Parathyroid adenoma (tissue), 2 donors: ENCODE results near the gene CYP1A2.

Experiments
- H2AFZ ChIP-seq: fragments of 300-600 bp; sonication (generic); one replicate; pipeline ENCODE4 v1.7.0; 2017; ENCODE audit warnings: antibody characterized with exemption, mild to moderate bottlenecking
- H3K27ac ChIP-seq: fragments of 300-600 bp; sonication (generic); one replicate; pipeline ENCODE4 v1.7.0; 2017
- H3K27me3 ChIP-seq: fragments of 300-600 bp; sonication (generic); one replicate; pipeline ENCODE4 v1.7.0; 2017; ENCODE audit warnings: low read length; ENCODE audit not compliant: control insufficient read depth, insufficient read depth
- H3K36me3 ChIP-seq: fragments of 300-600 bp; sonication (generic); one replicate; pipeline ENCODE4 v1.7.0; 2017; ENCODE audit warnings: low read length; ENCODE audit not compliant: control insufficient read depth, insufficient read depth
- H3K4me1 ChIP-seq: fragments of 300-600 bp; sonication (generic); one replicate; pipeline ENCODE4 v1.7.0; 2017; ENCODE audit warnings: control low read depth
- H3K4me2 ChIP-seq: fragments of 300-600 bp; sonication (generic); one replicate; pipeline ENCODE4 v1.7.0; 2017; ENCODE audit warnings: low read length
- H3K4me3 ChIP-seq: fragments of 300-600 bp; sonication (generic); one replicate; pipeline ENCODE4 v1.7.0; 2017; ENCODE audit warnings: low read depth, low read length
- H3K79me2 ChIP-seq: fragments of 300-600 bp; sonication (generic); one replicate; pipeline ENCODE4 v1.7.0; 2017; ENCODE audit warnings: control low read depth
- H3K9ac ChIP-seq: fragments of 300-600 bp; sonication (generic); one replicate; pipeline ENCODE4 v1.7.0; 2017; ENCODE audit warnings: mild to moderate bottlenecking
- H3K9me3 ChIP-seq: fragments of 300-600 bp; sonication (generic); one replicate; pipeline ENCODE4 v1.7.0; 2017; ENCODE audit warnings: low read length; ENCODE audit not compliant: control insufficient read depth
- CTCF ChIP-seq: fragments of 300-600 bp; sonication (generic); IDR thresholded peaks from one replicate; pipeline ENCODE4 v1.7.0; 2017; ENCODE audit warnings: antibody characterized with exemption, mild to moderate bottlenecking
- donor health status: primary hyperparathyroidism.

The CYP1A2 gene

GRCh38 chr15:74773329-74773728 lies 24.7 kb downstream of the CYP1A2 start:
- H3K9me3 ChIP-seq: no peaks in the 10 kb centered on the region
- no peak overlapping the region for H3K9ac ChIP-seq
- no peaks in the 10 kb centered on the region for H3K27me3 ChIP-seq
- H3K4me2 ChIP-seq: no peak overlapping the region
- H3K36me3 ChIP-seq: no peaks in the 10 kb centered on the region
- H3K4me1 ChIP-seq: no peaks in the 10 kb centered on the region
- no peak for TF ChIP-seq CTCF
- no peak overlapping the region for H3K27ac ChIP-seq
- H2AFZ ChIP-seq: no peak overlapping the region
- no peaks in the 10 kb centered on the region for H3K79me2 ChIP-seq
- no peak overlapping the region for H3K4me3 ChIP-seq

- Histone ChIP-seq H2AFZ (no peak overlapping the region), H3K9me3 (no peaks in the 10 kb centered on the region), H3K27me3 (no peaks in the 10 kb centered on the region), H3K4me2 (no peak overlapping the region), H3K4me3 (no peak overlapping the region), H3K4me1 (no peaks in the 10 kb centered on the region), H3K36me3 (no peaks in the 10 kb centered on the region), H3K27ac (no peak overlapping the region), H3K9ac (no peak overlapping the region), H3K79me2 (no peaks in the 10 kb centered on the region)
- TF ChIP-seq CTCF: no peak
Observed at GRCh38 chr15:74773731-74774252, 25.1 kb downstream of the CYP1A2 start.

GRCh38 chr15:74775132-74775562 lies 26.5 kb downstream of the CYP1A2 start:
- Histone ChIP-seq H3K4me1 (no peaks in the 10 kb centered on the region), H3K27ac (no peak overlapping the region), H3K9me3 (no peaks in the 10 kb centered on the region), H3K4me3 (no peak overlapping the region), H3K4me2 (no peak overlapping the region), H3K9ac (no peak overlapping the region), H3K79me2 (no peaks in the 10 kb centered on the region), H3K27me3 (no peaks in the 10 kb centered on the region), H3K36me3 (no peaks in the 10 kb centered on the region), H2AFZ (no peak overlapping the region)
- TF ChIP-seq CTCF: no peak

GRCh38 chr15:74775894-74776293 lies 27.2 kb downstream of the CYP1A2 start:
- Histone ChIP-seq H3K27ac (no peak overlapping the region), H2AFZ (no peak overlapping the region), H3K4me1 (peaks cover 6% of the 10 kb centered on the region), H3K36me3 (no peaks in the 10 kb centered on the region), H3K4me3 (no peak overlapping the region), H3K9ac (no peak overlapping the region), H3K79me2 (no peaks in the 10 kb centered on the region), H3K27me3 (no peaks in the 10 kb centered on the region), H3K4me2 (no peak overlapping the region), H3K9me3 (no peaks in the 10 kb centered on the region)
- no peak for TF ChIP-seq CTCF
